Measurements from ENCODE around the gene TNNT1.

The TNNT1 gene

DNA sequence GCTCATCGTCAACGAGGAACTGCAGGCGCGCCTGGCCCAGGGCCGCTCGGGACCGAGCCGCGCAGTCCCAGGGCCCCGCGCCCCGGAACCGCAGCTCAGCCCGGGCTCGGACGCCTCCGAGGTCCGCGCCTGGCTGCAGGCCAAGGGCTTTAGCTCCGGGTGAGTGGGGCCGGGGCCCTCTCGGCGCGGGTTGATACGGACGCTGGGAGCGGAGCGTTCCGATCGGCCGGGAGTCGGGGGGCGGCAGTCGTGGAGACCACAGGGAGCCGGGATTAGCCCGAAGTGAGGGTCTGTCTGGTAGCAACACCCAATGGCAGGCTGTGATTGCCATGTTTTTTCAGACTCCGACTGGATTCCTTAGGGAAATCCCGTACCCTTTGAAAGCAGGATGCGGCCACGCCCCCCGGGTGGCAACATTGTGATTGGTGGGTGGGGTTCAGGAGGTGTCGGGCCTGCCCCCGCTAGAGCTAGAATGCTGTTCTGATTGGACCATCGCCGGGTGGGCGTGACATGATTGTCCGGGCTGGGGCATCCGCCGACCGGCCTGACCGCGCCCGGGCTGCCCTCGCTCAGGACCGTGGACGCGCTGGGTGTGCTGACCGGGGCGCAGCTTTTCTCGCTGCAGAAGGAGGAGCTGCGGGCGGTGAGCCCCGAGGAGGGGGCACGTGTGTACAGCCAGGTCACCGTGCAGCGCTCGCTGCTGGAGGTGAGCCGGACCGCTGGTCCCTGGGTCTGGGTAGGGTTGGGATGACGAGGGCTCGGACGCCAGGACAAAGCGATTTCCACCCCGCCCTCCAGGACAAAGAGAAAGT lies 62.1 kb downstream of the TNNT1 start:
- no peak for DNase-seq

DNA sequence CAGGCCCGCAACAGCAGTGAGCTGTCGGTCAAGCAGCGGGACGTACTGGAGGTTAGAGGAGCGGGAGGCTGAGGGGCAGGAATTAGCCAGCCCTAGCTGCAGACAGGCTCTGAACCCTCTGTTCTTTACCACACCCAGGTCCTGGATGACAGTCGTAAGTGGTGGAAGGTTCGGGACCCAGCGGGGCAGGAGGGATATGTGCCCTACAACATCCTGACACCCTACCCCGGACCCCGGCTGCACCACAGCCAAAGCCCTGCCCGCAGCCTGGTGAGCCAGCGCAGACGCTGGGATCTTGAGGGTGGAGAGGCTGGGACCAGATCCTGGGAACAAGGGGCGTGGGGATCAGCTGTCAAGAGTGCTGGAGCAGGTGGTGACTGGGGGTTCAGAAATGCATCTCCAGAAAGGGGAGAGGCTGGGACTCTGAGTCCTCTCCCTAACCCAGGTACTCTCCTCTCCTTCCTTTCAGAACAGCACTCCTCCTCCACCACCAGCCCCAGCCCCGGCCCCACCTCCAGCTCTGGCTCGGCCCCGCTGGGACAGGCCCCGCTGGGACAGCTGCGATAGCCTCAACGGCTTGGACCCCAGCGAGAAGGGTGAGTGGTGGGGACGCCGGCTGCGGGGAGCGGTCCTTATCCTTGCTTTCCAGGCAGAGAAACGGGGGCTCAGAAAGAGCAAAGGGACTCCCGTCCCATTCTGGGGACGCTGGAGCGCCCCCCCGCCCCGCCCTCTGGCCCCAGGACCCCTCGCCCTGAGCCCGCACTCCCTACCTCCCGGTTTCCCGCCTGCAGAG lies 62.9 kb downstream of the TNNT1 start:
- DNase-seq = no peak

DNA sequence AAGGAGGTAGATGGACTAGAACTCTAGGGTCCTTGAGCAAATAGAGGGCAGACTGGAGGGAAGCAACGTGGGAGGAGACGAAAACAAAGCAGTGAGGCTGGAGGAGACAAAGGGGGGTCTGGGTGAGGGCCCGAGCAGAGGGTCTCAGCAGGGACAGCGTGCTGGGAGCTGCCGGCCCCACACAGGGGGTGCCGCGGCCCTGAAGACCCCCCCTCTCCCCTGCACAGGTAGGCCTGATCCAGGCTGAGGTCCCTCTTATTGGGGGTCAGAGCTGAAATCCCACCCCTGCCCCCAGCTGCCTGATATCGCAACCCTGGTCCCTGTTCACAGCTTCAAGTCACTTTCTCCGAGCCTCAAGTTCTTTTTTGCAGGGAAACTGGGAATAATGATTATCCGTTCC lies 64.6 kb downstream of the TNNT1 start:
- DNase-seq = no peak

DNA sequence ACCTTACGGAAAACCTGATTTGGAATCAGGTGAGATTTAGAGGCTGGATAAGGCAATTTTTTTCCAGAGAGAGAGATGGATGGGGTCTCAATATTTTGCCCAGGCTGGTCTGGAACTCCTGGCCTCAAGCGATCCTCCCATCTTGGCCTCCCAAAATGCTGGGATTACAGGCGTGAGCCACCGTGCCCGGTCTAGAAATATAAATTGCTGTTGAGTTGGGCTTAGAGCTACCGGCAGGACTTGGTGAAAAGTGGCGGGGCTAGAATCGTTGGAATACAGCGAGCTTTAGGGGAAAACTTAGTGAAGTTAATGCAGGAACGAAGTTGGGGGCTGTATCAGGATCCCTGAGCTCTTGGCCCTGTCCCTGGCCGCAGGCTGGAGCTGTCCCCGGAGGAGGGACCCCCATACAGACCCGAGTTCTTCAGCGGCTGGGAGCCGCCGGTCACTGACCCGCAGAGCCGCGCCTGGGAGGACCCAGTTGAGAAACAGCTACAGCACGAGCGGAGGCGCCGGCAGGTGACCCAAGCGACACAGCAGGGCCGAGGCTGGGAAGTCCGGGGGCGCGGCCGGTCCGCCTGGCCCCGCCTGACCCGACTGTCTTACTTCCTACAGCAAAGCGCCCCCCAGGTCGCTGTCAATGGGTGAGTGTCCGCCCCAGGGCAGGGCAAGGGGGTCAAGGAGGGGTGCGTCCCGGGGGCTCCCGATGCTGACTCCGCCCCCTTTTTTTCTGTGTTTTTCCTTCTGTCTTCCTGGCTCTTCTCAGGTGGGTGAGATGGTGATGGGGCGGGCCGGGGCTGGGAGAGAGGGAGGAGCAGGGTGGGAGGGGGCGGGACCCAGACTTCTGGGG lies 65.8 kb downstream of the TNNT1 start:
- DNase-seq = no peak

Data from RPMI8226 (cell line).